GM12874 (cell line): ENCODE measurements around the gene CPEB4.

Experiments
- TF ChIP-seq, protein P1 (sequence below): IDR thresholded peaks from 2 replicates; pipeline ENCODE4 v1.5.1; 2011; ENCODE audit warnings: low read depth, mild to moderate bottlenecking, control low read depth, low read length, moderate library complexity; ENCODE audit not compliant: insufficient read depth

Gene CPEB4

GRCh38 chr5:173945160-173945559 is 57.0 kb downstream of the CPEB4 start:
- TF ChIP-seq, protein P1, sequence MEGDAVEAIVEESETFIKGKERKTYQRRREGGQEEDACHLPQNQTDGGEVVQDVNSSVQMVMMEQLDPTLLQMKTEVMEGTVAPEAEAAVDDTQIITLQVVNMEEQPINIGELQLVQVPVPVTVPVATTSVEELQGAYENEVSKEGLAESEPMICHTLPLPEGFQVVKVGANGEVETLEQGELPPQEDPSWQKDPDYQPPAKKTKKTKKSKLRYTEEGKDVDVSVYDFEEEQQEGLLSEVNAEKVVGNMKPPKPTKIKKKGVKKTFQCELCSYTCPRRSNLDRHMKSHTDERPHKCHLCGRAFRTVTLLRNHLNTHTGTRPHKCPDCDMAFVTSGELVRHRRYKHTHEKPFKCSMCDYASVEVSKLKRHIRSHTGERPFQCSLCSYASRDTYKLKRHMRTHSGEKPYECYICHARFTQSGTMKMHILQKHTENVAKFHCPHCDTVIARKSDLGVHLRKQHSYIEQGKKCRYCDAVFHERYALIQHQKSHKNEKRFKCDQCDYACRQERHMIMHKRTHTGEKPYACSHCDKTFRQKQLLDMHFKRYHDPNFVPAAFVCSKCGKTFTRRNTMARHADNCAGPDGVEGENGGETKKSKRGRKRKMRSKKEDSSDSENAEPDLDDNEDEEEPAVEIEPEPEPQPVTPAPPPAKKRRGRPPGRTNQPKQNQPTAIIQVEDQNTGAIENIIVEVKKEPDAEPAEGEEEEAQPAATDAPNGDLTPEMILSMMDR = no peak

GRCh38 chr5:173946323-173946722 is 58.2 kb downstream of the CPEB4 start:
- TF ChIP-seq, protein P1 = no peak

- TF ChIP-seq, protein P1 = no peak
Measured at GRCh38 chr5:173950829-173951228, 62.7 kb downstream of the CPEB4 start.

DNA sequence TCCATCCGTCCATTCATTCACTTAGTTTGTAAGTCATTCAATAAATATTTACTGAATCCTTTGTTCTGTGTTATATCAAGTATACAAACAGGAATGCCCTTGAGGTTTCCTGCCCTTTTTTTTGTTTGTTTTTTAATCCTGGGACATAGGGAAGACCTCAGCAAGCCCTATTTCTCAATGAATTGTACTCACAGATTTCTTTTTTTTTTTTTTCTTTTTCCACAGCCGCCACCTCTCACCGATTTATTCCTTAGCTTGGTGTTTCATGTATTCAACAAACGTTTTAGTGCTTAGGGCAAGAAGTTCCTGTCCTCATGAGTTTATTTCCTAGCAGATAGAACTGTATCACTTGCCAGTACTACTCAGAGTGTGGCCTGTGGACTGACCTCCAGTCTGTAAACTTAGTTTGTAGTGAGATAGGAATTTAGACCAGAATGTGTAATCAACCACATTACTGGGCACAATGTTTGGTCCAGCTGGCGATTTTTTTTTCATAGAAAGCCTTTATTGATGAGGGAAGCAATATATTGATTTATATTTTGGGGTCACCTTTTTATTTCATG is 65.5 kb downstream of the CPEB4 start:
- TF ChIP-seq, protein P1 = no peak

DNA sequence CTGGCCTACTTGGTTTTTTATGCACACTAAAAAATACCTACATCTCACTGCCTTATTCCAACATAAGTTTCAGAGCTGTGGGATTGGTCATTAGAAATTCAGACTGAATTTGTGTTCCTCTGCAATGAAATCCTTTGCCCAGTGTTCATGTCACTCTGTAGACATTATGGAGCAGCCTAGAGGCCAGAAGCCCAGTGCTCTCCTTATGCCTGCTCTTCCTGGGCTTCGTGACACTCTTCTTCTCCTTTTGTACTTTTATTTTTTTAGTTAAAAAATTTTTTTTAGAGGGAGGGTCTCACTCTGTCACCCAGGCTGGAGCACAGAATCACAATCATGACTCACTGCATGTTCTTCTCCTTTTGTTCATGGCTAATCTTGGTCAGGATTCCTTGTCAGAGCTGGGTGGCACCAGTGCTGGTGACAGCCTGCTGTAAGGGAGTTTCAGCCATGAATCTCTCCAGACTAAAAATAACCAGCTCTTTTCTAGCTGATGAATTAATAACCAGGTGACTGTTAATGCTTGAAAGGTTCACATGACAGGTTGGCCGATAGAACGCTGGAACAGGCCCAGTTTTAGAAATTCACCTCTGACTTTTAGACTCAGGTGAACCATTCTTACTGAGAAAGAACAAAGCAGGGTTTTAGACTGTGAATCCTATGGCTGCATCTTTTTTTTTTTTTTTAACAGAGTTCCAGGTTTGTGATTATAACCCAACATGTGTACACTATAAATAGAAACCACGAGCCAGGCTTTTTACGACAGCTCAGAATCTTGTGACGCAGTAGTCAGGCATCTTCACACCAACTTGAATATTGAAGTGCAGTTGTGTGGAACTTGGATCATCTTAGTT is 66.7 kb downstream of the CPEB4 start:
- TF ChIP-seq, protein P1 = no peak

DNA sequence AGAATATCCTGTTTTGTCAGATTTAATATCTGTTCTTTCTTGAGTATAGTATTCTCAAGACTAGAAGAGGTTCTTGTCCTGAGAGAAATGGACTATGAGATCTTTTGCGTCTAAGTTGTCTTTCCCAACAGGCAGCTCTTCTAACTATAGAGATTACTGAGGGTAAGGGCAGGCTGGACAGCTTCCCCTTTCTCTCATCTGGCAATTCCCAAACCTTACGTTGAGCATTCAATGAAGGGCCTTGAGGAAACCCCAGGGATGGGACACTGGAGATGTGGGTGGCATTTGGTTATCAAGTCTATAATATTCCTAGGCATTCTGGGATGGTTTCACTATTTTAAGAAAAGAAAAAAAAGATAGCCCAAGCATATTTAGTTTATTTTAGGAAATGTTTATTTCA is 72.8 kb downstream of the CPEB4 start:
- TF ChIP-seq, protein P1 = no peak

DNA sequence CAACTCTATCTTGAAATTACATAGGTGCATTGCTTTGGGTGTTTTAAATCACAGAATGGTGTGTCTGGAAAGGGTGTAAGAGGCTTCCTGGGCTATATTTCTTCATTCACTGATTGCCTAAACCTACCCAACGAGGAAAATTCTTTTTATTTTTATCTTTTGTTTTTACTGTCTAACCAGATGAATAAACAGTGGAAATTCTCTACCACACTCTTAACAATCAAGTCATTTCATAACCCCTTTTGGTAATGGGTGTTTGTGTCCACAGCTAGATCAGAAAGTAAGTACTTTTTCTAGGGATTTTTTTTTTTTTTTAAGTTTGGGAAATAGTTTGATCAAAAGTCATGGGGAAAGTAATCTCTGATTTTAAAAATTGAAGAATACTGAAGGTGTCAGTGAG is 73.3 kb downstream of the CPEB4 start:
- TF ChIP-seq, protein P1 = no peak
